Stimulated activated CD8-positive, alpha-beta memory T cell treated with anti-CD3 and anti-CD28 coated beads, Interleukin-4, amount 100 ng/mL, for 1 hour (primary cell): ENCODE measurements around the gene OAS2.

Experiments
- DNase-seq, 2 donors: peaks; one replicate each; pipeline ENCODE4 v3.0.0-alpha.2; 2020; ENCODE audit warnings: low read depth in 2 of 2, low spot score in 1 of 2

OAS2 gene

DNA sequence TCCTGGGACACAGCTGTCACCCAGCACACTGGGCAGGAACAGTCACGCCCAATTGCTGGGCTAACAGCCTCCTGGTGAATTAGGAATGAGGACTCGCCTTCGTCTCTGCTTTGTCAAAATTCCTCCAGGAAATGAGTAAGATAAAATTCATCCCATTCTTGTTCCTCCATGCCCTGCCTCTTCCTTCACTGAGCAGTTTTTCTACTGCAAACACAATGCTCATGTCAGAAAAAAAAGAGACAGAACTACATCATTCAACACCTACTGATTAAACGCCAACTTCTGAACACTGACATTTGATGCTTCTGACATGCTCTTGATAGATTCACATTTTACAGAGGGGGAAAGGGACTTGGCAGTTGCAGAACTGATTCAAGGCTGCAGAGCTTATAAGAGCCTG, 40.7 kb downstream of the OAS2 start:
- DNase-seq: no peak

DNA sequence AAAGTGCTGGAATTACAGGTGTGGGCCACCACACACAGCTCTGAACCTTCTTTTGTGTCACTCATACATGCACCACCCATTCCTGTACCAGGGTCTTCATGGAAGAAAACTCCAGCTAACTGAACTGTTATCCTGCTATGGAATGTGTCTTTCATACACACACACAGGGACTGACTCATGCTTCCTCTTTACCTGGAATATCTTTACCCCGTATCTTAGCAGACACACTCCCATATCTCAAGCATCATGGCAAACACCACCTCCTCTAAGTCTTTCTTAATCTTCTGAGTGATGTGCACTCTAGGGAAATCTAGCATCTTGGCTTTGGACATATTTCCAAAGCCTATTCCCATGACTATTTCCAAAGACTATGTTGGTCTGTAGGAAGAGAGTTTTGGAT, 43.2 kb downstream of the OAS2 start:
- DNase-seq: no peak

DNA sequence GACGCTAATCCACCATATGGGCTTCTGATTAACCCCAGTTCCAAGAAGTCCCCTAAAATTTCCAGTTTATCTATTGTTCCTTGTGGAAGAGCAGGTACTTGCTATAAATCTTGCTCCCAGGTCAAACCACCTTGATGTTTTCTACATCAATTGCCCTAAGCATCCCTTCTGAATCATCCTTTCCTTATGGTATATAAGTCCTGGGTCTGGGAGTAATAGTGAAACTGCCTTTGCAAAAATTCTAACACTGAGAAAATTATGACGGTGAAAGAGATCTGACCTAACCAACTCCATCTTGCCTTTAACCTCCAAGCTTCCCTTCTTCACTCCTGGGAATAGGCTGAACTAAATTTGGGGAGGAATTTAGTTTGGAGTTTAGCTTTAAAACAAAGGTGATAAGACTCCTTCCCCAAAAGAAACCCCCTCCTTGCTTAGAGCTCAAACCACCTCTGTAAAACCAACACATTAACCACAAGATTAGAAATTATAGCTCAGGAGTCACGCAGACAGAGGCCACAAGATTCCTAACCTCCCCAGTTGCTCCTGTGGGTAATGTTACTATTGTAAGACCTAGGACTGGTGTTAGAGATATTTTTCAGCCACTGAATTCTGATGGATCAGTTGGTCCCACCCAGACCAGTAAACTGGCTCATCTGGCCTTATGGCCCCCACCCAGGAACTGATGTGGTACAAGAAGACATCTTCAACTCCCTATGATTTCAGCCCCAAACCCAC, 44.4 kb downstream of the OAS2 start:
- no peak for DNase-seq

DNA sequence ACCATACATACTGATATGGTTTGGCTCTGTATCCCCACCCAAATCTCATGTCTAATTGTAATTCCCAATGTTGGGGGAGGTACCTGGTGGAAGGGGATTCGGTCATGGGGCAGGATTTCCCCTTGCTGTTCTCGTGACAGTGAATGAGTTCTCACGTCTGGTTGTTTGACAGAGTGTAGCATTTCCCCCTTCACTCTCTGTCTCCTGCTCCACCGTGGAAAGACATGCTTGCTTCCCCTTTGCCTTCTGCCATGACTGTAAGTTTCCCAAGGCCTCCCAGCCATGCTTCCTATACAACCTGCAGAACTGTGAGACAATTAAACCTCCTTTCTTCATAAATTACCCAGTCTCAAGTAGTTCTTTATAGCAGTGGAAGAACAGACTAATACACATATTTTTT, 49.4 kb downstream of the OAS2 start:
- no peak for DNase-seq

DNA sequence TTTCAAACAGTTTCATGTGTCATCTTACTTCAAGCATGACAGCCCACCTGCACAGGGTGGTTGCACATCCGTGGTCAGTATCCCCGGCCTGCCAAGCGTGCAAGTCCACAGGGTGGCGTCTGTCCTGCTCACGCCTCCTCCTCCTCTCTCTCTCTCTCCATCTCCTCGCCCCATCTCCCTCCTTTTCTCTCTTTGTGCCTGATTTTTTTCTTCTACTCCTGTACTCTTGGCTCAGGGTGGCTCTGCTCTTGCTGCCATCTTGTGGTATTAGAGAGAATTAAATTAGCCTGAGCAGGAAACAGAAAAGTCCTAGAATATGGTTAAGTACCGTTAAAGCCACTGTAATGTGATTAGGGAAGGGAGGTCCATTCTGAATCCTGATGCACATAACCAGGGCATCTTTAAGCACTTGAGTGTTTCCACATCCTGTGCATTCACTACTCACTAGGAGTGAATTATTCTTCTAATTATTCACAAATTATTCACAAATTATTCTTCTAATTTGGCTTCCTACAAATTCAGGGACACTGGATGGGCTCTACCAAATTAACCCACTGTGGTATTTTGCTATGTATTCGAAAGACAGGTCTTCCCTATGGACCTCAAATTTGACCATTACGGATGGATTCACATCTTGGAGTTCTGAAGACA, 52.7 kb downstream of the OAS2 start:
- no peak for DNase-seq

DNA sequence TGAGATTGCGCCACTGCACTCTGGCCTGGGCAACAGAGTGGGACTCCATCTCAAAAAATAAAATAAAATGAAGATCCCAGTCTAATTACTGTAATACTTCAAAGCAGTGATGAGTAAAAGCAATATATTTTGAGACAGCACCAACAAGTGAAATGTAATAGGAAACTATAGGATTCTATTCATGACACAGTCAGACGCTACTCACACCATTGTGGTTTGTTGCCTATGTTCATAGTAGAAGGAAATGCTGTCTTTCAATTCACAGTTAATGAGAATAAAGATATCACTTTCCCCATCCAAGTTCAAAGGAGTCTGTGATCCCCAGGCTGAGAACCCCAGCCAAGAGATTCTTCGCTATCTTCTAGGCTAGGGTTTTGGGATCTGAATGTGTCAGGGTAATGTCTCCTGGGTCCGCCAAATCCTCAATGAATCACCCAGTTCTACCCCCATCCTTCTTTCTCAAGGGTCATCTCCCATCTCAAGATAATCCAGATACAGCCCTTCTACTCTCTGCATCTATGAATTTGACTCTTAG, 61.7 kb downstream of the OAS2 start:
- DNase-seq: no peak

DNA sequence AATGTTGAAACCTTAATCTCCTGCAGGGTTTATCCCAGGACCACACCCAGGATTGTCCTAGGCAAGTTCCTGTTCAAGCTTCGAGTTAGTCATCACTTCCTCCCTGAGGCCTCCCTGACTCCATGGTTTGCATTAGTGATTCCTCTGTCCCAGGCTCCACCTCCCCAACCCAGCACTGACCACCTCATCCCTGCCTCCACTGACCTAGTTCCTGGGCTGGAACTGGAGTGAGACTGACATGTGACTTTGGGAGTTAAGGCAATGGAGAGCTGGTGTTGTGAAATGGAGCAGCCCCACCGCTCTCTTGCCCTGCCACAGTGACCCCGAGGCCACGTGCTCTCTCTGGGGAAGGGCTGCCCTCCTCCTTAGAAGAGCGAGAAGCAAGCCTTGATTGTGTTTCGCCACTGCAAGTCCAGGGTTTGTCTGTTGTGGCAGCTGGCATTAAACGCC, 62.4 kb downstream of the OAS2 start:
- no peak for DNase-seq

DNA sequence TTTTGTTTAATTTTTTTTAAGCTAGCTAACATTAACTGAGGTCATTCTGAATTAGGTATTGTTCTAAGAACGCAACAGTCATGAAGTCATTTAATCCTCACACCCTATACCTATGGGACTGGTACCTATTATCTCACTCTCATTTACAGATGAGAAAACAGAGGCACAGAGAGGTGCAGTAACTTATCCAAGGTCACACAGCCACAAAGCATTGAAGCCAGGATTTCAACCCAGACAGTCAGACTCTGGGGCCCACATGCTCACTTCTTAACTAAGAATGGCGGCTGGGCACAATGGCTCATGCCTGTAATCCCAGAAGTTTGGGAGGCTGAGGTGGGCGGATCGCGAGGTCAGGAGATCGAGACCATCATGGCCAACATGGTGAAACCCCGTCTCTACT, 63.2 kb downstream of the OAS2 start:
- DNase-seq: no peak

DNA sequence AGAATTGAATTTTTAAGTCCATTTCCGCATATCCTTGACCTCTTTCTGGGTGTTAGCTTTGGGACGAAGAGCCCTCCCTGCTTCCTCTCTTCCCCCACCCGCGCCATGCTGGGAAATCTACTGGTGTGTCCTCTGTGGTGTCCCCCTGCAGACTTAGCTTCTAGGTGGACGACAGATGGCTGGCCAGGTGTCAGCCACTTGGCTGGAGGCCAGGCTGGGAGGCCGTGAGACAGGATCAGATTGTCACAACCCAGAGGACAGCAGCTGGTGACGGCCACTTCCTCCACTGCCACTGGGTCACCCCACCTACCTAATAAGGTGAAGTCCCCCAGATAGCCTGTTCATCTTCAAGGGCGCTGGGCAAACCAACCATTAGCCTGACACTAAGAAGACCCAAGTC, 64.9 kb downstream of the OAS2 start:
- no peak for DNase-seq

DNA sequence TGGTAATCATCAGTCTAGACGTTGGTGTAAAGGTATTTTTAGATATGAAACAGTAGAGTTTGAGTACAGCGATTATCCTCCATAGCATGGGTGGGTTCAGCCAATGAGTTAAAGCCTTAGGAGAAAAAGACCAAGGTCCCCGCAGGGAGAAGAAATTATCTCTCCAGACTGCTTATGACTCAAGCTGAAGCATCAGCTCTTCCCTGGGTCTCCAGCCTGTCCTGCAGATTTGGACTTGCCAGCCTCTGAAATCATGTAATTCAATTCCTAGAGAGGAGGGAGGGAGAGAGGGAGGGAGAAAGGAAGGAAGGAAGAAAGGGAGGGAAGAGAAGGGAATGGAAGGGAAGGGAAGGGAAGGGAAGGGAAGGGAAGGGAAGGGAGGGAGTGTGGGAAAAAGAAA, 66.2 kb downstream of the OAS2 start:
- no peak for DNase-seq

DNA sequence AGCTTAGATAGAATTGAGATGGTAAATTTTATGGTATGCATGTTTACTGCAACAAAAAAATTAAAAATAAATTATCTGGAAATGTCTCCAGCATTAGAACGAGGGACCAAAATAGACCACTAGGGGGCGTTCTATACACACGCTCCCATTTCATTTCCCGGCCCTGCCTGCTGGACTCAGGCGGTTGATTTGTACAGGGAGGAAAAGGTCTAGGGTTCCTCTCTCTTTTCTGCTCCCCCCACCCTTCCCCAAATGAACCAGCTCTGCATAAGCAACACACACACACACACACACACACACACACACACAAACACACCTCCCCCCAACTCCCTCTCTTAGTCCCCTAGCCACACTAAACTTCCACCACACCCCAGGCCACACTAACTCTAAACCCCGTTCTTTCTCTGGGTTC, 70.4 kb downstream of the OAS2 start:
- DNase-seq: peak; percentile 23 to 27

DNA sequence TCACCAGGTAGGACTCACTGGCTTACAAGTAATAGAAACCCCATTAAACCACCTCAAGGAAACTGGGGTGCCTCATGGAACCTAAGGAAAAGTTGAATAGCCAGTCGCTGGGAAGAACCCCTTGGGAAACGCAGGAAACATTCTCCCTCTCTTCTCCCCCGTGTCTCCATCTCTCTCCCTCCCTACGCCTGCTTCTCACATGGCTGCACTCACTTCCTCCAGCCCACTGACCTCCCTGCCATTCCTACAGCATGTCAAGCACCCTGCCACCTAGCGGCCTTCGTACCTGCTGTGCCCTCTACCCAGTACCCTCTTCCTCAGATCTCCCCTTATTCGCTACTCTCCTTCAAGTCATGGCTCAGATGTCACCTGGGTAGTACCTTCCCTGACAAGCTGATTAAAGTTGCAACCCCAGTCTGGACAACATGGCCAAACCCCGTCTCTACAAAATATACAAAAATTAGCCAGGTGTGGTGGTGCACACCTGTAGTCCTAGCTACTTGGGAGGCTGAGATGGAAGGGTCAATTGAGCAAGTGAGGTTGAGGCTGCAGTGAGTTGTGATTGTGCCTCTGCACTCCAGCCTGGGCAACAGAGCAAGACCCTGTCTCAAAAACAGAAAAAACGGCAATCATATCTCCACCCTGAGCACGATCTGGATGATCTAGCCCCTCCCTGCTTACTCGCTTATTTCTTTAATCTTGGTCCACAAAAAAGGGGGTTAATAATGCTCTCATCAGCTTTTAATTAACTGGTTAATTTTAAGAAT, 71.8 kb downstream of the OAS2 start:
- DNase-seq: no peak

DNA sequence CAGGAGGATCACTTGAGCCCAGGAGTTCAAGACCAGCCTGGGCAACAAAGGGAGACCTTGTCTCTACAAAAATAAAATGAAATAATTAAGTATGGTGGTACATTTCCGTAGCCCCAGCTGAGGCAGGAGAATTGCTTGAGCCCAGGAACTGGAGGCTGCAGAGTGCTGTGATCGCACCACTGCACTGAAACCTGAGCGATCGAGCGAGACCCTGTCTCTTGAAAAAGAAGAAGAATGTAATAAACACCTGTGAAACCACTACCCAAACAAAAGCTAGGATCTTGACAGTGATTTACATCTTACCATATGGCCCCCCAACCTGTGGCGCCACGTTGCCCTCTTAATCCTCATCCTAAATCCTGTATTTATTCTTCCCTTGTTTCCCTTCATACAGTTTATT, 72.5 kb downstream of the OAS2 start:
- no peak for DNase-seq

DNA sequence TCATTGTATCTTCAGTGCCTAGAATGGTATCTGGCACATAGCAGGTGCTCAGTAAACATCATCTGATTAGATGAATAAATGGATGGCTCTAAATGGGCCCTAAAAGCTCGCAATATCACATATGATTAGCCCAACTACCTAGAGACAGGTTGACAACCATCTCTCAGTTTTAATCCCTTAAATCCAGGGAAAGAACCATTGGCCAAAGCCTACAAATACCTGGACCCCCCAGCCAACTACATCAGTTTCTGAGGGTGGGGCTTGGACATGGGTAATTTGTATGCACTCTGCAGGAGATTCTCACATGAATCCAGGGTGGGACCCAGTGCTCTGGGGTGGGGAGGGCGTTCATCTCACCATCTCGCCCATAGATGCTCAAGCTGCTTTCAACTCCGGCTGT, 73.4 kb downstream of the OAS2 start:
- DNase-seq: no peak

DNA sequence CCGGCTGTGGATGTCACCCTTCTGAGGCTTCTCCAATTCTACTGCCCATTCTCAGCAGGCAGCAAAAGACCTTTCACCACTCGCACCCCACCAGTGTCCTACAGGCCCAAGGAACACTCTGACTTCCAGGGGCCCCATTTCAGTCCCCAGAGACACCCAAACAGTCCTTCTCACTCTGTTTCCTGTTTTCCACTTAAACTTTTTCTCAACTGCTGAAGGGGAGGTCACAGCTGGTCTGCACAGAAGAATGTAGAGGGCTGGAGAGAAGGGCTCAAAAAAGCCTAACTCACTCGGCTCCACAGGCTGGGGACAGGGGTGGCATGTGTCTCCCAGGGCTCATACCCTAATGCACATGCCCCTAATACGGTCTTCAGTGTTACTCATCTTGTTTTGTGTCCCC, 74.0 kb downstream of the OAS2 start:
- DNase-seq: no peak

DNA sequence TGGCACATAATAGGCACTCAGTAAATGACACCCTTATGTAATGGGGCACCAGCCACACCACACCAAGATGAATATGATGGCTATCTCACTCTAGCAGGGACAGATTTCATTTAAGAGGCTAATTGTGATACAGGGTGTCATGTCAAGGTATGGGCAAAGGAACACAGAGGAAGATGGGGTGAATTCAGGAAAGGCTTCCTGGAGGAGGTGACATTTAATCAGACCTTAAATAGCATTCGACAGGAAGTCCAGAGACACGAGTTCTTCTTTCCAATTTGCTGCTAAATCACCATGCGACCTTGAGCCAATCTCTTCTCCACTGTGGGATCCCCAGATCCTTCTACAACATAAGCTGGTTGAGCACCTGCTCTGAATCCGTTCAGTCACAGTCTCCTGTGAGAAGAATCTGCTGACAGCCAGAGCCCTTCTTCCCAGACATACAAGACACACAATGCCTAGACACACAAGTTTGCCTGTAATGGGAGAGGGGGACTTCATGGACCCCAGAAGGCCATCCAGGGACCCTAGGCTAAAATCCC, 76.7 kb downstream of the OAS2 start:
- DNase-seq: no peak

DNA sequence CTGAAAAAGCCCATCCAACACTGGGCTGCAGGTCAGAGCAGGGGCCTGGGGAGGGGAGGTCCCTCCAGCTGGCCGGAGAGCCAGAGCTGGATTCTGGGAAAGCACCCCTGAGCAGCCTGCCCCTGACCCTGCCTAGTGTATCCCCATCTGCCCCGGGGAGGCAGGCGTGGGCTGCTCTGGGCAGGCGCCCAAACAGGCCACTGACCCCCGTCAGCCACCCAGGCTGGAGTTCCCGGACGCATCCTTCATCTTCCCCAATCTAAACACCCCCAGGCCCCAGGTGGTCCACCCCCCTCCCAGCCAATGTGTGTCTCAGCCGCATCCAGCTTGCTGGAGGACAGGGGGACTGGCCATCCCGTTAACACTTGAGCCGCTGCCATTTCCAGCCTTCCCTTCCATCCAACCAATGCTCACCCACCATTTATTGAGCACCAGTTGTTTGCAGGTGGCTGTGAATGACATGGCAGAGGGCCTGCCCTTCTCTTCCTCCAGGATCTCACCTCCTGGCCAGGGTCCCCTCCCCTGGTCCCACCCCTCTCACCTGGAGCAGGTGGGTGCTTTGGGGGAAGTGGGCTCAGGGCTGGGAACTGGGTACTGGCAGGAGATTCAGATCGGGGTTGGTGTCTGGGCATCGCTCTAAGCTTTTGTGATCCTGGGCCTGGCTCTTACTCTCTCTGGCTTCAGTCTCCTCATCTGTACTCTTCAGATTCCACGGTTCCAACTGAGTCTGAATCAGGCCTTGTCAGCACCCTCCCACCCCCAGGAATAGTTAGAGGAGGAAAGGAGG, 77.5 kb downstream of the OAS2 start:
- no peak for DNase-seq

DNA sequence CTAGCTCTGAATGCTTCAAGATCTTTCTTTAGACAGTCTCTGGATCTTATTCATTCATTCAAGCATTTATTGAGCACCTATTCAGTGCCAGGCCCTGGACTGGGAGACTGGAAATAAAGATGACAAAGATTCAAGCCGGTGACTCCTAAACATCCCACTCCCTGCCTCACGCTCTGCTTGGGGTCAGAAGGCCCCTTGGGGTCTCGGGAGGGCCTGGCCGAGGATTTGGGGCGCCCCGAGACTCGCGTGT, 78.0 kb downstream of the OAS2 start:
- DNase-seq: no peak

DNA sequence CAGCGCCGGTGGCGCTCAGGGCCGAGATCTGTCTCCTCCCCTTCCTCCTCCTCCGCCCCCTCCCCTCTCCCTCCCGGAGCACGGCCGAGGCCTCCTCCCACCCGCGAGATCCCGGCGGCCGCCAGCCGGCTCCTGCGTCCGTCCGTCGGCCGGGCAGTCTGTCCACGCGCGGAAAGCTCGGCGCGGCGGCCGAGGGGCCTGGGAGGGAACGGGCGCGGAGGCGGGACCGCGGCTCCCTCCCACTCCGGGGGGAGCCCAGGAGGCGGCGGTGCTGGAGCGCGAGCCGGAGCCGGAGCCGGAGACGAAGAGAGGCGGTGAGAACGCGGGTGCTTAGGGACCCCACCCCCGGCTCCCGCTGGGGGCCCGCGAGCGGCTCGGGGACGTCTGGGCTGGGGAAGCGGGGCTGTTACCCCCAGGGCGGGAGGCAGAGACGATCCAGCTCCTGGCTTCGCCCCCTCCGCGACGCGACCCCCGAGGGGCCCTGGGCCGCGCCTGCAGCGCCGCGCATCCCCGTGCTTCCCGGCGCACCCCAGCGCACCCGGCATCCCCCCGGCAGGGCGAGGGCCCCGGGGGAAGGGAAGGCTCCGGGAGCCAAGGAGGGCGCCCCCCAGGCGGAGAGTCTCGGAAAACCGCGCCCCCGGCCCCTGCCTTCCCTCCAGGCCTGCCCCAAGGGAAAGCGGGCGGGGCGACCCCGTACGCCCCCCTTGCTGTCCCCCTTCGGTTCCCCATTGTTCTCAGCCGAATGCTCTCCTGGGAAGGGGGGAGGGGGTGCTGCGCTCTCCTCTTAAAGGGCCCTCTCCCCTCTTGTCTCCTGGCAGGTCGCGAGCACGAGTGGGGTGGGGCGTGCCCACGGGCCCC, 78.5 kb downstream of the OAS2 start, which contains the start of gene DTX1:
TSS of gene DTX1 (plus strand) at position 100 of the 858 bp plus-strand sequence. CDS start 1,463 bp downstream, outside the sequence.
- DNase-seq: peak in 1 of 2 donors; percentile 11
